Coronary artery (tissue), 2 donors: Measurements from ENCODE around the gene PALM3.
A peak's percentile ranks its signal among the peaks of the same experiment; 100 is the strongest.
"Not testable (repeated sequence)": the region's sequence is repeated elsewhere in the genome, so short reads cannot be mapped to it uniquely, and the experiment has no call there.

Experiments
- DNase-seq: peaks from one replicate; pipeline ENCODE4 v3.0.0-alpha.2; 2017; ENCODE audit warnings: low spot score
- H3K27ac ChIP-seq, 2 donors: fragments of 200-600 bp; sonication (generic); one replicate each; pipeline ENCODE4 v1.5.1; 2016 to 2019
- H3K4me3 ChIP-seq: fragments of 200-600 bp; sonication (generic); 2 replicates; pipeline ENCODE4 v1.5.1; 2016; ENCODE audit warnings: mild to moderate bottlenecking, moderate library complexity
- TF ChIP-seq, protein P1 (sequence below): fragments of 200-600 bp; sonication (generic); IDR thresholded peaks from one replicate; pipeline ENCODE4 v1.5.1; 2019; ENCODE audit warnings: antibody characterized with exemption

Gene PALM3

DNA sequence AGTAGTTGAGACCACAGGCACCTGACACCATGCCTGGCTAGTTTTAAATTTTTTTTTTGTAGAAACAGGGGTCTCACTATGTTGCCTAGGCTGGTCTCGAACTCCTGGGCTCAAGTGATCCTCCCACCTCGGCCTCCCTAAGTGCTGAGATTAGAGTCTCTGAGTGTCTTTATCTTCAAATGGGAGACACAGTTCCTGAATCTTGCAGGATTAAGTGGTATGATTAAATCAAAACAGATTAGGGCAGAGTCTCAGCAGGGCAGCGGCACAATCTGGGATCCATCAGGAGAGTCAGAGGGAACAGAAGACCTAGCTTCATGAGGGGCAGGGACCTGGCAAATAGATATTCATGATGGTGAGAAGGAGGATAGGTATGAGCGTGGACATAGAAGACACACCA is 33.0 kb downstream of the PALM3 start:
- Histone ChIP-seq H3K27ac (no peak overlapping the region), H3K4me3 (no peak overlapping the region)
- DNase-seq, result no peak
- TF ChIP-seq, protein P1, sequence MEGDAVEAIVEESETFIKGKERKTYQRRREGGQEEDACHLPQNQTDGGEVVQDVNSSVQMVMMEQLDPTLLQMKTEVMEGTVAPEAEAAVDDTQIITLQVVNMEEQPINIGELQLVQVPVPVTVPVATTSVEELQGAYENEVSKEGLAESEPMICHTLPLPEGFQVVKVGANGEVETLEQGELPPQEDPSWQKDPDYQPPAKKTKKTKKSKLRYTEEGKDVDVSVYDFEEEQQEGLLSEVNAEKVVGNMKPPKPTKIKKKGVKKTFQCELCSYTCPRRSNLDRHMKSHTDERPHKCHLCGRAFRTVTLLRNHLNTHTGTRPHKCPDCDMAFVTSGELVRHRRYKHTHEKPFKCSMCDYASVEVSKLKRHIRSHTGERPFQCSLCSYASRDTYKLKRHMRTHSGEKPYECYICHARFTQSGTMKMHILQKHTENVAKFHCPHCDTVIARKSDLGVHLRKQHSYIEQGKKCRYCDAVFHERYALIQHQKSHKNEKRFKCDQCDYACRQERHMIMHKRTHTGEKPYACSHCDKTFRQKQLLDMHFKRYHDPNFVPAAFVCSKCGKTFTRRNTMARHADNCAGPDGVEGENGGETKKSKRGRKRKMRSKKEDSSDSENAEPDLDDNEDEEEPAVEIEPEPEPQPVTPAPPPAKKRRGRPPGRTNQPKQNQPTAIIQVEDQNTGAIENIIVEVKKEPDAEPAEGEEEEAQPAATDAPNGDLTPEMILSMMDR, result no peak

DNA sequence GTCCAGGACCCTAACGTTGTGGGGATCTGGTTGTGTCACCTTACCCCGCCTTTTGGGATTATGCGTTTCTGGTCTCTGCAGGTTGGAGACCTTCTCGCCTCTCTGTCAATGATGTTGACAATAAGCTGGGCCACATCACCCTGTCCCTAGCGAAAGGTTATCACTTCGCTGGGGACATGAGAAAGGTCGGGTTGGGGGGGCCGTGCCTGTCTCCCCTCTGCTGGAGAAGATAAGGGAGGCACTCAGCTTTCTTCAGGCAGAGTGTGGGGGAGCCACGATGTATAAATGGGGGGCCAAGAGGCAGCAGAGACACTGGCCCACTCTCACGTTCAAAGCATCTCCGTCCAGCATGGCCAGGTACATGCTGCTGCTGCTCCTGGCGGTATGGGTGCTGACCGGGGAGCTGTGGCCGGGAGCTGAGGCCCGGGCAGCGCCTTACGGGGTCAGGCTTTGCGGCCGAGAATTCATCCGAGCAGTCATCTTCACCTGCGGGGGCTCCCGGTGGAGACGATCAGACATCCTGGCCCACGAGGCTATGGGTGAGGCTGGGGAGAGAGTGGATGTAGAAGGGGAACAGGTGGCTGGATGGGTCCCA is 33.9 kb downstream of the PALM3 start, which contains the start of gene RLN3:
RLN3 (plus strand) TSS at position 293 of the 595 bp plus-strand sequence; CDS start at position 350, 57 bp downstream.
- Histone ChIP-seq H3K27ac (no peak within 1 kb of the TSS), H3K4me3 (no peak within 1 kb of the TSS)
- DNase-seq, result no peak
- TF ChIP-seq, protein P1, result no peak

DNA sequence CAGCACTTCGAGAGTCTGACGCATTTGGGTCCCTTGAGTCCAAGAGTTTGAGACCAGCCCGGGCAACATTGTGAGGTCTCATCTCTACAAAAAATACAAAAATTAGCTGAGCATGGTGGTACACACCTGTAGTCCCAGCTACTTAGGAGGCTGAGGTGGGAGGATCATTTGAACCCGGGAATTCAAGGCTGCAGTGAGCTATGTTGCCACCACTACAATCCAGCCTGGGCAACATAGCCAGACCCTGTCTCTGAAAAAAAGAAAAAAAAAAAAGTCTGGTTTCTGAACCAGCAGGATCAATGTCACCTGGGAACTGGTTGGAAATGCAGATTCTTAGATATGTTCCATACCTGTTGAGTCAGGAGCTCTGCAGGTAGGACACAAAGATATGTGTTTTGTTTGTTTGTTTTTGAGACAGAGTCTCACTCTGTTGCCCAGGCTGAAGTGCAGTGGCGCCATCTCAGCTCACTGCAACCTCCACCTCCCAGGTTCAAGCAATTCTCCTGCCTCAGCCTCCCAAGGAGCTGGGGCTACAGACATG is 35.2 kb downstream of the PALM3 start:
- not testable (repeated sequence) for H3K4me3 ChIP-seq, H3K27ac ChIP-seq, DNase-seq

DNA sequence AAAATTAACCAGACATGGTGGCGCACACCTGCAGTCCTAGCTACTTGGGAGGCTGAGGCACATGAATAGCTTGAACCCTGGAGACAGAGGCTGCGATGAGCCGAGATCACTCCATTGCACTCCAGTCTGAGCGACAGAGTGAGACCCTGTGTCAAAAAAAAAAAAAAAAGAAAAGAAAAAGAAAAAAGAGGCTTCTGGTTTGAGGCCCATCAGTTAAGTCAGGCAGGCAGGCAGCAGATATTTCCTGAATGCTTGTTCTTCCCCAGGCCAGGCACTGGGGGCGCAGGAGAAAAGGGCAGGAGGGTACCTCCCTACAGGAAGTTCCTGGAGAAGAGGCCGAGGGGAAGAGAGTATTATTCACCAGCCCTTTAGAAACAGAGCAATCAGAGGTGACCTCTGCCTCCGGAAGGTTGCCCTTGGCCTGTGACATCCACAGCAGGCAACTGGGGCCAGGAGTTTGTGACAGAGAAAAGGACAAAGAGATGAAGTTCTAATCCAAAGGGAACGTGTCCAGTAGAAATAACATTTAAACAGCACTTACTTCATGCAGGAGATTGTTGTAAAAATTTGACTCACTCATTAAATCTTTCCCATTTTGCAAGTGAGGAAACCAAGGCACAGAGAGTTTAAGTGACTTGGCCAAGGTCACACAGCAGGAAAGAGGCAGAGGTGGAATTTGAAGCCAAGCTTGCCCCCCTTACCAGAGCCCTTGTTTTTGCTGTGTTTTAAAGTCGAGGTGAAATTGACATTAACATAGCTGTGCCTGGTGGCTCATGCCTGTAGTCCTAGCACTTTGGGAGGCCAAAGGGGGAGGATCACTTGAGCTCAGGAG is 38.3 kb downstream of the PALM3 start:
- TF ChIP-seq, protein P1, result no peak
- H3K27ac ChIP-seq, result peak overlapping the region in 1 of 2 donors; percentile 51
- H3K4me3 ChIP-seq, result no peak overlapping the region
- DNase-seq, result no peak

DNA sequence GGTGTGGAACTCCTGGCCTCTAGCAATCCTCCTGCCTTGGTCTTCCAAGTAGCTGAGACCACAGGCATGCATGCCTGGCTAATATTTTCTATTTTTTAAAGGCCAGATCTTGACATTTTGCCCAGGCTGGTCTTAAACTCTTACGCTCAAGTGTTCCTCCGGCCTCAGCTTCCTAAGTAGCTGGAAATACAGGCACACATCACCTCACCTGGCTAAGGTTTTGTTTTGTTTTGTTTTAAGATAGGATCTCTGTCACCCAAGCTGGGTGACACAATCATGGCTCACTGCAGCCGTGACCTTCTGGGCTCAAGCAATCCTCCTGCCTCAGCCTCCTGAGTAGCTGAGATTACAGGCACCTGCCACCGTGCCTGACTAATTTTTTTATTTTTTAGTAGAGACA is 39.4 kb downstream of the PALM3 start:
- DNase-seq, result no peak
- TF ChIP-seq, protein P1, result no peak
- Histone ChIP-seq H3K4me3 (no peak overlapping the region), H3K27ac (no peak overlapping the region)

DNA sequence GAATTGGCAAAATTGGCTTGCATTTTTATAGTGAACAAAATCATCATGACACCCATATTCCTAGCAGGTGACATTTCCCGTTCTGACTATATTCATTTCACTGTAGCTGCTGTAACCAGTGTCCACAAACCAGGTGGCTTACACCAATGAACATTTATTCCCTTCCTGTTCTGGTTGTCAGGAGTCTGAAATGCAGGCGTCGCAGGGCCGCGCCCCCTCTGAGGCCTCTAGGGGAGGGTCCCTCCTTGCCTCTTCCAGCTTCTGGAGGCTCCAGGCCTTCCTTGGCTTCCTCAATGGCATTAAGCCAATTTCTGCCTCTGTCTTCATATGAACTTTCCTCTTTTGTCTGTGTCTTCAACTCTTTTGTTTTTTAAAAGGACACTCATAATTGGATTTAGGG is 40.4 kb downstream of the PALM3 start:
- DNase-seq, result no peak
- TF ChIP-seq, protein P1, result no peak
- H3K27ac ChIP-seq, result no peak overlapping the region
- no peak overlapping the region for H3K4me3 ChIP-seq

DNA sequence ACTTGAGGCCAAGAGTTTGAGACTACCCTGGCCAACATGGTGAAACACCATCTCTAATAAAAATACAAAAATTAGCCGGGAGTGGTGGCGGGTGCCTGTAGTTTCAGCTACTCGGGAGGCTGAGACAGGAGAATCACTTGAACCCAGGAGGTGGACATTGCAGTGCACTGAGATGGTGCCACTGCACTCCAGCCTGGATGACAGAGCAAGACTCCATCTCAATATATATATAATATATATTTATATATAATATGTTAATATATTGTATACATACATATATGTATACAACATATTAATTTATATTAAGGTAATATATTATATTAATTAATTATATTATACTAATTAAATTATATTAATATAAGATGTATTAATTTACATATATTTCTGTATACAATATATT is 42.1 kb downstream of the PALM3 start:
- DNase-seq, H3K27ac ChIP-seq, H3K4me3 ChIP-seq: not testable (repeated sequence)

DNA sequence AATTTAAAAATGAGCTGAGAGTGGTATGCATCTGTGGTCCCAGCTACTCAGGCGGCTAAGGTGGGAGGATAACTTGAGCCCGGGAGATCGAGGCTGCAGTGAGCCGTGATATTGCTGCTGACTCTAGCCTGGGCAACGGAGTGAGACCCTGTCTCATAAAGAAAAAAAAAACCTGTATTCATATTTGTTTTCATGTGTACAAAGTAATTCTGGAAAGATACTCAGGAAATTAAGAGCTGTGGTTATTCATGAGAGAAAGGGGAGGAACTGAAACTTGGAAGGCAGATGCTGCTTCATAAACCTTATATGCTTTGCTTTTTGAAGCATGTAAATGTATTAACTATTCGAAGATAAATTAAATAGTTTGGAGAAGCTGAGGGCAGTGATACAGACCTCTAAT is 42.8 kb downstream of the PALM3 start:
- no peak overlapping the region for H3K27ac ChIP-seq
- DNase-seq, result no peak
- no peak overlapping the region for H3K4me3 ChIP-seq
- TF ChIP-seq, protein P1, result no peak
